Hematopoietic multipotent progenitor cell treated with erythropoietin and hydrocortisone succinate and interleukin-3 and kit ligand, for 17 days (in vitro differentiated cells): ENCODE results near the gene MAST4.

ENCODE experiments used
- DNase-seq: peaks from one replicate; pipeline ENCODE4 v3.0.0-alpha.2; 2015; ENCODE audit warnings: low spot score

Gene MAST4

DNA sequence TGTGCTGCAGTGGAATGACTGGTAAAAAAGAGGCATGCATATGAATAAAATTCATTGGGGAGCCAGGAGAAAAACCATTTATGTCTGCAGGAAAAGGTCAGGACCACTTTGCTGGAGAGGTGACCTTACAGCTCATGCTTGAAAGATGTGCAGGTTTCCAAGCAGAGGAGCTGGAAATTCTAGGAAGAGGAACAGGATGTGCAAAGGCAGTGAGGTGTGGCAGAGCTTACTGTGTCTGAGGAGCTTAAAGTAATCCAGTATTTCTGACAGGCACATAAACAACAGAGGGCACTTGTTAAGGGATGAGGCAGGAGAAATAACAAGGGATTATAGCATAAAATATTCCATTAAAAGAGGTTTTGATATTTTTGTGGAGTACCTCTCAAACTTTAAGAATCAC lies 397.3 kb downstream of the MAST4 start:
- no peak for DNase-seq

GRCh38 chr5:66993882-66994281 lies 397.7 kb downstream of the MAST4 start:
- DNase-seq = no peak

GRCh38 chr5:66994790-66995189 lies 398.6 kb downstream of the MAST4 start:
- no peak for DNase-seq

- DNase-seq = no peak
Measured at GRCh38 chr5:67000794-67001475, 404.7 kb downstream of the MAST4 start.

GRCh38 chr5:67002832-67003684 lies 406.9 kb downstream of the MAST4 start:
- DNase-seq = peak; percentile 21

DNA sequence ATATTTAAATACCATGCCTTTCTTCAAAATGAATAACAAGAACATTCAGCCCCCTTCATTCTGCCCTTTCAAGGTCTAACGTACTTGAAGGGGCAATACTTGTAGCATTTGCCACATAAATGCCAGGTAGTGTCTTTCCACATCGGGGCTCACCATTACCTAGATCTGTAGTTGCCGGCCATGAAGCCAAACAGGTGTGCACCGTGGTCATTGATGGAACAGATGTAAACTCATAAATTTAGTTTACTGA lies 407.4 kb downstream of the MAST4 start:
- no peak for DNase-seq

DNA sequence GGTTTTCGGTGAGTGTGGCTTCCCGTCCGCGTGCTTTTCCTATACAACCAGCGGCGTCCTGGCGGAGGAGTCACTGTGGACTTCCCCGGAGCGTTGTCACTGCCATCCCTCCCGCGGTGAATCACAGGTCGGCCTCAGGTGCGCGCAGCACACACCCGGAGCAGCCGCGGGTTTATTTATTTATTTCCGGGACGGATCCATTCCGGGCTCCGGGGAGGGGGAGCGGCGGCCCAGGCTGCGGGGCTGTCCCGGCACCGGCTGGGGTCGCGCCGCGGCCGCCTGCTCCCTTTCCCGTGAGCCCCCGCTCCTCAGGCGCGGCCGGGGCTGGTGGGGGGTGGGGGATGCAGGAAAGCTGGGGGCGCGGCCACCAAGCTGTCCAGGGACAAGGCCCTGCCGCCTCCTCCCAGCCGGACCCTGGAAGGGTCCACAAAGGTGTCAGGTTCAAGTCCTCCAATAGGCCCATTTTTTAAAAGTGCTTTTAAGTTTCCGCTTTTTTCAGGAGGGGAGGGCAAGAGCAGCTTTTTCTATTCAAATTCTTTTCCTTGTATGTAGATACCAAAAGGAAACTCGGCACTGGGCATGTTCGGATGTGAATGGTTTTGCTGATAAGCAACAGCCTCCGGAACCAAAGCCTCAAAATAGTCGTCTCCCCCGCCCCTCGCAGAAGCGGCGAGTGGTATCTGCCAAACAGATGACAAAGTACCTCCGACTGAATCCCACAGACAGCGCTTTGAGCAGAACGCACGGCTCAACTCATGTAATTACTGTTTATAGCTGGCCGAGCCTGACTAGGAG lies 407.9 kb downstream of the MAST4 start:
- peak; percentile 91 for DNase-seq

DNA sequence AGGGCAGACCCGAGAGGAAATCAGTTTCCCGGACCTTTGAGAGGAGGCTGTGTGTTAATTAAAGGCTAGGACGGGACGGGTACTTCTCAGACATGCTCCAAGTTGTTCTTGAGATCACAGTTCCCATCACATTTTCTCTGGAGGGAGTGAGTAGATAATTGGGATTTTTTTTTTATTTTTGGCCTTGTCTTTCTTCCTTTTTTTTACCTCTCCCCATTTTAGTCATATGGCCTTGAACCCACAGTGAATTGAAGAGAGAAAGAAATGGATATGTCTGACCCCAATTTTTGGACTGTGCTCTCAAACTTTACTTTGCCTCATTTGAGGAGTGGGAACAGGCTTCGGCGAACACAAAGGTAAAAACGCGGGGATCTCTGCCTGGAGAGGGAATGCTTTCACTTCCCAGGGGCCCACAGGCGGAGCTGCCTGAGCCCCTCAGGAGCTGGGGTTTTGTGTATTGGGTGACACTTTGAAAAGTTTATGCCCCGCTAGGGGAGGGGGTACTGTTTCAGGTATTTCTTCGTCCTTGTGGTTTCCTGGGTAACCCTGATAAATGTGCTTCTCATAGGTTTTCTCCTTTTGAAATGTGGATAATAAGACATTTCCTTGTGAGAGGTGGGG lies 408.6 kb downstream of the MAST4 start:
- no peak for DNase-seq

DNA sequence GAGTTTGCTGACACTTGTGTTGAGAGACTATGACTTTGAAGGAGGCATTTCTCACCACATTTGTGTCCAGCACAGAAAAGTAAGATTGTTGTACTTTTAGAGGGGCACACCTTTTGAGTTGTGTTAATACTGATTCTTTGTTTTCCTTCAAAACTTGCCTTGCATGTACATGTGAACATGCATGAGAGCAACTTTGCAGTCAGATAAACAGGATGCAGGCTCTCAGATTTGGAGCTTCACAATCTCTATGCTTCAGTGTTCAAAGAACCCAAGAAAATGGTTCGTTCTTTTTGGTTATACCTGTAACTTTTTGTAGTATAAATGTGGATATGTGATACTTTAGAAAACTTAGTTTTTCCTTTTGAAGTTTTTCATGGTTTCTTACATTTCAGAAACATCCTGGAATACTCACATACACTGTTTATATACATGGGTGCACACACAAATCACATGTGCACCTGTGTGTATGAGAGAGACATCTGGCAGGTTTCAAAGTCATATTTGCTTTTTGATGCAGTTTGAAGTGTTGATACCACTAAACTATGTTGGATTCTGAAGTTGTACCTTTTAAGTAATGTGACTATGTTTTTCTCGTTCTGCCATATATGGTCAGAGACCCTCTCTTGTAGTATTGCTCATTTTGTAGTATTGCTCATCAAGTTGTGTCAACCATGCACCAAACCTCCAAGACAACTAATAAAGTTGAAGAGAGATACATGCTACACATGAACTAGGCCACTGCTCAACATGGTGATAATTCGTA lies 409.7 kb downstream of the MAST4 start:
- peak; percentile 26 for DNase-seq

DNA sequence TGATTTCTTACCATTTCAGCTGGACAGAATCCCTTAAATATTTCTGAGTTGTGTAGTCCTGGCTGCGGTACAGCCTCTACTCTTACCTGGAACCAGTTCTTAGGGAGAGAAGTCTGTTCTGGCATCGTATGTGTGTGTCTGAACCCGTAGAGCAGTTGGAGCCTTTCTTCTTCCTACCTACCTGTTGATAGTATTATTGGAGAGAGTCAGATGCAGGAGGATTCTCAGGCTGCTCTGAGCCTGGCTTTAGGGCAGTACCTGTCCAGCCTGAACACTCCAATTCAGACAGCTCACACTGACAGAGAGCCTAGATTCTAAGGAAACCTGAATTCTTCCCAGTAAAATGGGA lies 410.3 kb downstream of the MAST4 start:
- DNase-seq = no peak

DNA sequence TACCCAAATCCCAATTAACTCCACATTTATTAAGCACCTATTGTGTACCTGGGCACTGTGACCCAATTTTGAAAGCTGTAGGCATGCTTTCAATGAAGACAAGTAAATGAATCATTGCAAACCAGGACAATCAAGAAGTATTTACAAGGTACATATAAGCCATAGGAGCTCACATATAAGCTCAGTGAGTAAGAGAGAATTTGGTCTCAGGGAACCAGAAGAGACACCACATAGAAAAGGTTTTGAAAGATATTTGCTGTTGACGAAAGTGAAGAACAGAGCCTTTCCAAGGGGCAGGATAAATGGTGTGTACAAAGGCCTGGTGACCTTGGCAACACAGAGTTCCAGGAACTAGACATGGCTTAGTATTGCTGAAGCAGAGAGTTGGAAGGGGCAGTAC lies 412.8 kb downstream of the MAST4 start:
- no peak for DNase-seq

DNA sequence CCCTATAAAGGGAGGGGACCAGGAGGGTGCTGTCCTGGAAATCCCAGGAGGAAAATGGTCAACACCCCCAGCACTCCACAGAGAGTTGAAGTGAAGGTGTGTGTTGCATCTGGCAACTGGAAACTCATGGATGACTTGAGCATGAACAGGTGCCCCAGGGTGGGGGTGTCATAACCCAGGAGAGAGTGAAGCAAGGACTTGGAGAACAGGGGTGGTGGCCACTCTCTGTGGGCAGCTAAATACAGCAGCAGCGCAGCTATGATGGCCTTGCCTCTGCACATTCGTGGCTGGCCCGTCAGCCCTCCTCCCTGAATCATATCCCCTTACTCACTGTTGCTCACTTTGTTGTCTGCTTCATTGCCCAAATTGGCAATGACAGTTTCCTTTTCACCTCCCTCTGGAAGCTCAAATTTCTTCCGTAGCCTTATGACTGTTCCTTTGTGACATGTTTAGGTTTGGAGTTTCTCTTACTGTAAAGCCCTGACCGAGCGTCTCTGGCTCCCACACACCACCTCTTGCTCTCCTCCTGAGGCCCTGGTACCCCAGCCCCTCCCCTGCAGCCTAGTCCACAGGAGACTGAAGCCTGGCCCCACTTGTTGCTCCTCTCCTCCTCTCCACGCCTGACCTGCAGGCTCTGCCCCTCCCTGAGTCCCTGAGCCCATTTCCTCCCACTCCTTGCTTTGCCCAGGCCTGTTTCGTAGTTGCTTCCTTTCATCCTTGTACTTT lies 414.7 kb downstream of the MAST4 start:
- DNase-seq = no peak

DNA sequence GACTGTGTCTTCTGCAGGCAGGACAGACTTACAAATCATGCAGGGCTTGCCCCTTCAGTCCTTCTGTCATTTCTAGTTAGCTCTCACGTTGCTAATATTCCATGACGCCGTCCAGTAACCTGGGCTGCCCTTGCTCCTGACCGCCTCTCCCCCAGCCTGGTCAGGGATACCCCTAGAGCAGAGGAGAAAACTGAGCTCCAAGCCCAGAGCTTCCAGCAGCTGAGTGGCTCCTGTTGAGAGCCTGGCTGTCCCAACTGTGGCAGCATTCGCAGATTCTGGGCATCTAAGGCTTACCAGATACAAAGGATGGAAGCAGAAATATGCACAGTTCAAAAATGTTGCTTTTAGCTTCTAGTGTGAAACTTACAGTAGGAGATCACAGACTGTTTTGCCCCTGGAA lies 415.2 kb downstream of the MAST4 start:
- no peak for DNase-seq

GRCh38 chr5:67012171-67012570 lies 416.0 kb downstream of the MAST4 start:
- DNase-seq = no peak

DNA sequence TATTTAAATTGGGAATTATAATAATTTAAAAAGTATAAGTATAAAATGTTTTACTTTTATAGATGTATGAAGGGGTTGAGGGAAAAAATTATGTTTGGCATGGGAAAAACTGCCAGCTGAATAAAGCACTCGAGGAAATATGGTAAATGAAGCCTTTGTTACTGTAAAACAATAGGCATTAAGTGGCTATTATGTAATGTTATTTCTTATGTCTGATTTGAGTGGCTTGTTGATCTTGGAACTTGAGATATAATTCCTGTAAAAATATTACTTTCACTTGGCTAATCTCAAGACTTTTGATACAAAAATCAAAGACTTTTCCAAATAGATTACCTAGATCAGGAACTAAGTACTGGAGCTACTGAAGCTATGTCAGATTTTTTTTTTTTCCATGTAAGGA lies 417.5 kb downstream of the MAST4 start:
- no peak for DNase-seq

GRCh38 chr5:67014191-67014590 lies 418.0 kb downstream of the MAST4 start:
- DNase-seq = no peak

DNA sequence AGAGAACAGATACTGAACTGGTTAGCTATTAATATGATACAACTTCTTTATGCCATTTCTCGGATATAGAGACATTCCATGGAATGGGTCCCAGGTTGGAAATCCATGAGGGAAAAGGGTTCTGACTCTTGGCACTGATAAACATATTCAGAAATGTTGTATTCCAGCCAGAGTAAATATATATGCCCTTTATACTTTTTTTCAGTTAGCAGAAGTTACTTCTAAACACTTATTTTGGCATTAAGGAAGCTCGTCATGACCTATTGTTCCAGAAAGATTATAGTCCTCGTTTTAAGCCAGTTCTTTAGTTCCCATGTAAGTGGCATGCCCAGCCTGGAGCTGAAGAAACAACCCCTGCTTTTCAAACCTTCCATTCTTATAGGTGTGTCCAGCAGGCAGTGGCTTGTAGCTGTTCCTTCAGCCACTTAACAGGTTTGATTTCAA lies 418.8 kb downstream of the MAST4 start:
- DNase-seq = no peak

DNA sequence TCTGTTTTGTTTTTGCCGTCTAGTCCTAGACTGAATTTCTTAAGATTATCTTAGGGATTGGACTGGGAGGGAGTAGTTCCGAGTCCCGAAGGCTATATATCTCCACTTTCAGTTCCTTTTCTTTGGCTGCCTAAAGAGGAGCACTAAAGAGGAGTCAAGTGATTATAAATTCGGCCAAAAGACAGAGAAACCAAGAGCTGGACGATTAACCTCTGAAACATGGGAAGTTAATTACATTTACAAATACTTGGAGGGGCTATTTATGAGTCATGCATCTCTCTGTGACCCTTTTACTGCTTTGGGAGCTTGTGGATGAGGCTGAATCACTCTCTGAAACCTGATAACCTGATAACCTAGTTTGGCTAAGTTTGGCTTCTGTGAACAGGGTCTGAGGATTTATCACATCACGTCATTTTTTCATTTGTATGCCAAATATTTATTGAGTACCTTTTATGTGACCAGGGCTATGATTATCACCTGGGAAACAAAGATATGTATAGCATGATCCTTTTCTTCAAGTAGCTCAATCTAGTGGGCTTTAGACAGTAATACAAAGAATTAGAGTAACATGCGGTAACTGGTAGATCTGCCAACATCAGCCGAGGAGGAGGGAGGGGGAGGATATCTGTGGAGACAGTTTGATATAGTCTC lies 419.5 kb downstream of the MAST4 start:
- DNase-seq = no peak

DNA sequence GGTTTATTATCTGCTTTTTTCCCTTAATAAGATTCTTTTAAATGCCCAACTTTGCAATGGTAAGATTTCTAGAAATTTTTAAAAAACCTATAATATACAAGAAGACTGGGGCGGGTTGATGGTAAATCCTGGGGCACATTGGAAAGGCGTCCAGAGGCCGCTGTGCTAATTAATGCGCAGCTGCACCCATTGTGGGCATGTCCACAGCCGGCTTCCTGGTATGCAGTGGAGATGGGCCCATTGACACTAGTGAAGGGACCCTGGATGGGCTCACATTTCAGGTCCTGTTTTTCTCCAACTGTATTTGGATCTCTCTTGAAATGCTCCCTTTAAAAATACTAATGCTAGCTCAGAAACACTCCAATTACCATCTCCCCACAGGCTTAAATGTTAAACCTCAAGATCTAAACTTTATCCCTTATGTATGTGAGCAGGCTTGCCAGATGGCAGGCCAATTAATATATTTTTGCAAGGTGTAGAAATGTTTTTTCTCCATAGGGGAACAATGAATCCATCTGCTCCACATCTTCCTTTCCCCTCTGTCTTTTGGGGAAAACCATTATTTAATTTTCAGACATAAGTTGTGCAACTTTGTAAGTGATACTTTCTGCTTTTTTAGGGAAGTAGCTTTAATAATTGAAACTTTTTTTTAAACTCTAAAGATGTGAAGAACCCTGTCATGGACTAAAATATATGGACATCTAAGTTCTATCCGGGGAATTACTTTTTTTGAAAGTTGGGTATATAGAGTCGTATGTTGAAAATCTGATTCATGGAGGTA lies 423.1 kb downstream of the MAST4 start:
- no peak for DNase-seq

DNA sequence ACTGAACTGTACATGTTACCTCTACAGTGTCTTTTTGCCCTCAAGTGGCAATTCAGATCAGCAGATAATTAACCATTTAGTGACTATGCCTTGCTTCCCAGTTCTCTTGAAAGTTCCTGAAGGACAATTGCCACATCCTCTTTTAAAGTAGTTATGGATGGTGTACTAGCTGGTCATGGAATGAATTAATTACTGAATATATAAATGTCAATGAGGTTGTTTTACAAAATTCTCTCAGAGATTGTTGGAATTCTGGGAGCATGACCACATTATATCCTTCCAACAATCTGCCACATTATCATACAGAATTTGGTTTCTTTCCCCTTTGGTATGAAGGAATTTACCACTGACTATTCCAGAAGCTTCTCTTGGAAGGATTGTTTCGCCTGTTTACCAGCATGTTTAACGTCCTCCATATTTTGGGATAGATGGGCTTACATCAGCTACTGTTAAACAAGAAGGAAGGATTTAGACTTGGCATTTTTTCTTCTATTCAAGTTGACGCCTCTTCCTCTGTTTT lies 424.0 kb downstream of the MAST4 start:
- no peak for DNase-seq
